GM12891 (cell line): ENCODE measurements around the gene GOLT1A.

Source experiments
- DNase-seq: peaks from one replicate; pipeline ENCODE4 v3.0.0; 2011; ENCODE audit warnings: low spot score; ENCODE audit not compliant: insufficient read length
- FAIRE-seq: peaks from 2 replicates; lab custom pipeline; 2011; peaks lifted over from hg19 to GRCh38; lab: Jason Lieb, UNC
- PAX5 ChIP-seq: IDR thresholded peaks from 2 replicates; pipeline ENCODE4 v1.6.1; 2011; ENCODE audit warnings: low read length, moderate library complexity, mild to moderate bottlenecking; ENCODE audit not compliant: insufficient read depth, severe bottlenecking
- POLR2A ChIP-seq: IDR thresholded peaks from 2 replicates; pipeline ENCODE4 v1.6.1; 2011; ENCODE audit warnings: low read depth, low read length, control low read depth
- POLR2AphosphoS5 ChIP-seq: IDR thresholded peaks from 2 replicates; pipeline ENCODE4 v1.6.1; 2011; ENCODE audit warnings: low read depth, low read length, control low read depth
- POU2F2 ChIP-seq: IDR thresholded peaks from 2 replicates; pipeline ENCODE4 v1.6.1; 2011; ENCODE audit warnings: low read depth, mild to moderate bottlenecking, control low read depth, low read length, moderate library complexity
- SPI1 ChIP-seq: IDR thresholded peaks from 2 replicates; pipeline ENCODE4 v1.6.1; 2011; ENCODE audit warnings: low read depth, low read length, control low read depth
- TAF1 ChIP-seq: IDR thresholded peaks from 2 replicates; pipeline ENCODE4 v1.6.1; 2011; ENCODE audit warnings: low read depth, low read length, control low read depth

GOLT1A gene

DNA sequence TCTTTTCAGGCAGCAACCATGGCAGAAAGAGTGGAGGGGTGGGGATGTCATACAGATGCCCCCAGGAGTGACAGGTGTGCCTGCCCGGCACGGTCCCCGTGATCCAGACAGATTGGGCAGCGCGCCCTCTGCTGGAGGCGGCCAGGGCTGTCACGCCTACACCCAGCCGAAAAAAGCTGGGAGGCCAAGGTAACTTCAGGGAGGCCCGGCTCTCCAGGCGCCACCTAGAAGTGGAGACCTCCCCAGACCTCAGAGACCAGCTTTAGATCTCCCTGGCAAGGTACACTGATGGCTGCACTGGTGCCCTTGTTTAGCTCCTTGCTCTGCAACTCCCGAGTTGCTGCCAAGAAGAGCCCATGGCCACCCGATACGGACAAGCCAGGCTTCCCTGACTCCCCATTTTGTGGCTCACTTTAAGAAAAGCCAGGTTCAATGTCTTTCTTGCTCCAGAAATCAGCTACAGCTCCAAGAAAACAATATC, 6.6 kb downstream of the GOLT1A start:
- peak; percentile 65 for DNase-seq
- no peak for FAIRE-seq
- TF ChIP-seq PAX5 (no peak), POU2F2 (no peak), SPI1 (no peak), POLR2A (no peak)

DNA sequence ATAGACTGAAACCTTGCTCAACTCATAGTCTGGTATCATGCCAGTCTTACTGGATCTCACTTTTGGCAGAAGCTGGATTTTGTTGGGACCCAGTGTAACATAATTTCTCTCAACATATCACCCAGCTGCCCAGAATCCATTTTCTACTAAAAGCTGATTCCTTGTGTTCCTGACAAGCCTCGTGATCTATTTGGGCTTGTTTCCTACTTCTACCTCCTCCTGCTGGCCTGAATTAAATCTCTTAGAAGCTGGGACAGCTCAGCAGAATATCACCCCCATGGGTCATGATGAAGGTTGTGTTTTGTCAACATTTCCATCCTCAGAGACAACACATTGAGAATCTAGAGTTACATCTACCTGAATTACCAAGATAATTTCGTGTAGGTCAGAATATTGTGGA, 7.7 kb downstream of the GOLT1A start:
- no peak for DNase-seq
- no peak for TF ChIP-seq TAF1
- TF ChIP-seq POLR2A: no peak
- no peak for TF ChIP-seq POLR2AphosphoS5
- no peak for TF ChIP-seq POU2F2
- no peak for TF ChIP-seq PAX5
- no peak for TF ChIP-seq SPI1
- no peak for FAIRE-seq

DNA sequence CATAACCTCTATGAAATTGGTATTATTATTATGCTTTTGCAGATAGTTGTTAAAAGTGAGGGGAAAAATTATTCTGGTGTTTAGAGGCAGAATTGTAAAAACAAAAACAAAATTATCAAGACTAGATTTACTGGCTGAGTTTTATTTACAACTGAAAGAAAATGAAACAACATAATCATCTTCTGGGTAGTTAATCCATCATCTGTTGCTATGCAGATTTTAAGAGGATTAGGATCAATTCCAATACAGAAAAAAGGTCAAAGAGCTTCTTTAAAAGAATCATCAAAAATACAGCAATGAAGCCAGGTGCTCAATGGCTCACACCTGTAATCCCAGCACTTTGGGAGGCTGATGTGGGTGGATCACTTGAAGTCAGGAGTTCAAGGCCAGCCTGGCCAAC, 8.3 kb downstream of the GOLT1A start:
- DNase-seq (no peak), FAIRE-seq (no peak)
- no peak for TF ChIP-seq PAX5
- no peak for TF ChIP-seq TAF1
- TF ChIP-seq POU2F2: no peak

DNA sequence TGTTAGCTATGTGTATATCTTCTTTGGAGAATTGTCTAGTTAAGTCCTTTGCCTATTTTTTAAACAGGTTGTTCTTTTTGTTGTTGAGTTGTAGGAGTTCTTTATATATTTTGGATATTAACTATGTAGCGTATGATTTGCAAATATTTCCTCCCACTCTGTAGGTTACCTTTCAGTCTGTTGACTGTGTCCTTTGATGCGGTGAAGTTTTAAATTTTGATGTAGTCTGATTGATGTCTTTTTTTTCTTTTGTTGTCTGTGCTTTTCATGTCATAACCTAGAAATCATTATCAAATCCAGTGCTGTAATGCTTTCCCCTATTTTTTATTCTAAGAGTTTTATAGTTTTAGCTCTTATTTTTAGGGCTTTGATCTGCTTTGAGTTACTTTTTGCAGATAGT, 8.8 kb downstream of the GOLT1A start:
- FAIRE-seq (no peak), DNase-seq (no peak)
- TF ChIP-seq POLR2A (no peak), PAX5 (no peak), POU2F2 (no peak), TAF1 (no peak), POLR2AphosphoS5 (no peak), SPI1 (no peak)

GRCh38 chr1:204203206-204203767, 10.5 kb downstream of the GOLT1A start:
- TF ChIP-seq SPI1: no peak
- DNase-seq: no peak
- no peak for FAIRE-seq

DNA sequence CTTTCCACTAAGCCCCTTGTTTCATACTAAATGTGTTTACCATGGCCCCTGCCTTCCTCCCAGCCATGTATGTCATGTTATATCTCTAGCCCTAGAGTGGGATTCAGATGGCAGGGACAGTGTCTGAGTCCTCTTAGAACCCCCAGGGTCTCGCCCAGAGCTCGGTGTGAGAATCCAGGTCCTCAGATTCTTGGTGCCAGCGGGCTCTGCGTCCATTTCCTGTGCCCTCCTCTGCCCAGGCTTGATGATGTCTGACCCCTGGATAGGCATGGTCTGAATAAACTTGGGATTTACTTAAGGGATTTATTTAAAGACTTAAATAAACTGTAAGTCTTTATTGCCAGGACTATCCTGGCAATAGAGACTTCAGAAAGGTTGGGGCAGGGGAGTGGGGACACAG, 11.3 kb downstream of the GOLT1A start:
- FAIRE-seq: no peak
- DNase-seq: no peak
- TF ChIP-seq POU2F2: no peak
- TF ChIP-seq POLR2AphosphoS5: no peak
- no peak for TF ChIP-seq POLR2A

DNA sequence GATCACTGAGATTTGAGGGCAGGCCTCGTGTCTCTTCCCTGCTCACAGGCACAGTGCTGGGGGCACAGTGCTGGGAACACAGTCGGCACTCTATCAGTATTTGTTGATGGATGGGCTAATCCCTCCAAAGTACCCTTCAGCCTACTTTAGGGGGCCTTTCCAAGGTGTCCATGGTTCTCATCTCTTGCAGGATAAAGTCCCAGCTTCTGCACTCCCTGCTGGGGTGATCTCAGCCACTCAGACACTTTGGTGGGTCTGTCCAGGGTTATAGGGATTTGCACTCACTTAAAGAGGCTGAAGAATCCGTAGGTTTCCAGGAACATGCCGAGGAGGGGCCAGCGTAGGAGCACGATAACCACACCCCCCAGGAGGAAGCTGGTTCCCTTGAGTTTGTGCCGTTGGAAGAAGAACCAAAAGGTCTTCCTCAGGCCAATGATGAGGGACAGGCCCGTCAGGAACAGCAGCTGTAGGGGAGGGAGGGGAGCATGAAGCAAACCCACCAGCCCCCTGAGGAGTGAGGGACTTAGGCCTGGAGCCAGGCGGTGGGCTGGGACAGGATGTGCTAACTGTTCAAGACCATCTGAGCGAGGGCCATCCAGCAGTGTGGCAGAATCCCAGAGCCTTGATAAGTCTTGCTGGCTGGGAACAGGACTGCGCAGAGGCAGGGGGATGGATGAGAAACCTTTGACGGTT, 12.3 kb downstream of the GOLT1A start:
- no peak for DNase-seq
- FAIRE-seq: no peak
- TF ChIP-seq SPI1 (no peak), POU2F2 (no peak), TAF1 (no peak), PAX5 (no peak), POLR2A (no peak), POLR2AphosphoS5 (no peak)

- TF ChIP-seq SPI1 (no peak), POLR2AphosphoS5 (no peak), POU2F2 (no peak), POLR2A (no peak), TAF1 (no peak)
- DNase-seq (no peak), FAIRE-seq (no peak)
These were observed 14.2 kb downstream of the GOLT1A start for GRCh38 chr1:204199579-204199978.

DNA sequence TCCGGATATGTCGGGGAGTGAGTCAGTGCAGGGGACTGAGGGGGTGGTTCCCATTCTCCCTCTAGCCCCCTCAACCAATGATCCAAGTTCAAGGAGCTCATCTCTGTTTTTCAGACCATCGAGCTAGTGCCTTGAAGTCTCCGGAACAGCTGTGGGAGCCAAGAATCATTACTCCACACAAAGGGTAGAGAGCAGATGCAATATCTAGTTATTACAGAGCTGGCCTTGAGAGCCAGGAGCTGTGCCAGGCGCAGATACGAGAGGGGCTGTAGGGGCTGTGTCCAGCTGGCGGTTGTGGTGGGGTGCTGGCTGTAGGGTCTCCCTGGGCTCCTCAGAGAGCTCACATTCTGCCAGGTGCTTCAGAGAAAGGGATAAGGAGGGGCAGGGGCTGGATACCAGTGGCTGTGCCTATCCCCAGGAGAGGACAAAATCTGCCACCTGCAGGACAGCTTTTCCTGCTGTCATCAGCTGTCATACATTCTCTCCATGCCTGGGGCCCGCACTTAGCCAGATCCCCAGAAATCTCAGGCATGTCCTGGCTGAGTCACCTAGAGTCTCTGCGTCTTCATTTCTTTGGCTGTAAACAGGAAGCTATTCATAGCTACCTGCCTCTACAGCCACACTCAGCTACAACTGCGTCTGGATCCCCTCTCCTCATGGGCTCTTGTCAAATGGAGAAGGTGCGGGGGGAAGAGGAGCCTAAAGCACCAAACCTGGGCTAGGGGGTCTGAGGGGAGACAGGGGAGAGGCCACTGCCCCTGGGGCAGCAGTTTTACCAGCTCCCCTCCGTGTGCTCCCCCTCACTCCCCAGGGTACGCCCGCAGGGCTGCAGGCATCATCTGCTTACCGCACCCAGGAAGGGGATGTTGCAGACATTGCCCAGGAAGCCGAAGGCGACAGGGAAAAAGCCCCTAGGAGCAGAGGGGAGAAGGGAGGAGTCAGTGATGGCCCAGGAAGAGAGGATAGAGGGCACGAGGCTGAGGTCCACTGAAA, 15.1 kb downstream of the GOLT1A start:
- DNase-seq (no peak), FAIRE-seq (no peak)
- TF ChIP-seq POU2F2 (no peak), TAF1 (no peak), POLR2AphosphoS5 (no peak), PAX5 (no peak), SPI1 (no peak), POLR2A (no peak)

GRCh38 chr1:204197068-204197467, 16.7 kb downstream of the GOLT1A start:
- TF ChIP-seq POU2F2 (no peak), PAX5 (no peak), TAF1 (no peak), POLR2AphosphoS5 (no peak), SPI1 (no peak), POLR2A (no peak)
- DNase-seq: no peak
- no peak for FAIRE-seq
